CD14-positive monocyte (primary cell): ENCODE measurements around the gene DOCK10. TPM values are rescaled to one million over a fixed set of nuclear protein-coding genes. Genes with fewer than 3 reads are reported as not detected.

Experiments
- DNase-seq, 3 donors: peaks; one replicate each; pipeline ENCODE4 v3.0.0-alpha.2; 2011 to 2022
- H2AFZ ChIP-seq: 2 replicates; pipeline ENCODE4 v1.6.0; 2012; ENCODE audit warnings: mild to moderate bottlenecking, low read depth, low read length, inconsistent platforms; ENCODE audit not compliant: insufficient read depth, poor library complexity, severe bottlenecking
- H3K27ac ChIP-seq, 2 donors: 1 replicate in 1 of 2; 2 replicates in 1 of 2; pipeline ENCODE4 v1.5.1; 2012 to 2013; ENCODE audit warnings: low read length in 2 of 2, control low read depth in 1 of 2, inconsistent platforms in 1 of 2, low read depth in 1 of 2, mild to moderate bottlenecking in 1 of 2
- H3K27me3 ChIP-seq, 2 donors: one replicate each; pipeline versions ENCODE4 v1.6.0 to v1.6.1; 2011 to 2013; ENCODE audit warnings: low read length in 2 of 2; ENCODE audit not compliant: control insufficient read depth in 2 of 2, insufficient read depth in 2 of 2
- H3K36me3 ChIP-seq, 2 donors: replicated peaks in 1 of 2; 1 replicate in 1 of 2; 2 replicates in 1 of 2; pipeline versions ENCODE4 v1.5.1 to v1.6.1; 2012 to 2013; ENCODE audit warnings: low read length in 2 of 2, control low read depth in 1 of 2, inconsistent platforms in 1 of 2, mild to moderate bottlenecking in 1 of 2; ENCODE audit not compliant: insufficient read depth in 2 of 2, control insufficient read depth in 1 of 2
- H3K4me1 ChIP-seq, 2 donors: 1 replicate in 1 of 2; 2 replicates in 1 of 2; pipeline versions ENCODE4 v1.5.1 to v1.6.1; 2012 to 2013; ENCODE audit warnings: low read length in 2 of 2, control low read depth in 1 of 2, inconsistent platforms in 1 of 2, mild to moderate bottlenecking in 1 of 2, moderate library complexity in 1 of 2; ENCODE audit not compliant: insufficient read depth in 2 of 2, control insufficient read depth in 1 of 2
- H3K4me2 ChIP-seq: replicated peaks from 2 replicates; pipeline ENCODE3; 2012; ENCODE audit warnings: low read length, moderate library complexity, mild to moderate bottlenecking; ENCODE audit not compliant: poor library complexity, severe bottlenecking; ENCODE audit errors: extremely low read depth
- H3K4me3 ChIP-seq, 3 experiments: fragments of 200-600 bp in 1 of 3; sonication (generic) in 1 of 3; replicated peaks in 1 of 3; 1 replicate in 2 of 3; 2 replicates in 1 of 3; pipeline ENCODE4 v1.5.1; 2011 to 2013; ENCODE audit warnings: low read length in 3 of 3, mild to moderate bottlenecking in 3 of 3, control low read depth in 2 of 3, low read depth in 2 of 3, inconsistent platforms in 1 of 3, moderate library complexity in 1 of 3
- H3K79me2 ChIP-seq: 2 replicates; pipeline ENCODE4 v1.6.0; 2012; ENCODE audit warnings: mild to moderate bottlenecking, control low read depth, inconsistent platforms, low read length, moderate library complexity; ENCODE audit not compliant: insufficient read depth
- H3K9ac ChIP-seq: 2 replicates; pipeline ENCODE4 v1.6.0; 2017; ENCODE audit warnings: low read length, mild to moderate bottlenecking; ENCODE audit not compliant: insufficient read depth, poor library complexity, severe bottlenecking
- H3K9me3 ChIP-seq, 2 donors: replicated peaks in 1 of 2; 1 replicate in 1 of 2; 2 replicates in 1 of 2; pipeline versions ENCODE4 v1.5.1 to v1.6.1; 2012 to 2013; ENCODE audit warnings: low read length in 2 of 2, control low read depth in 1 of 2; ENCODE audit not compliant: control insufficient read depth in 1 of 2, insufficient read depth in 1 of 2
- H4K20me1 ChIP-seq: 2 replicates; pipeline ENCODE4 v1.6.0; 2012; ENCODE audit warnings: mild to moderate bottlenecking, low read length, control low read depth, moderate library complexity; ENCODE audit not compliant: insufficient read depth
- H3K27ac Mint-ChIP-seq, 7 donors: one replicate each; pipeline ENCODE4 v1.8.0; 2020; ENCODE audit warnings: mild to moderate bottlenecking in 7 of 7, mixed read lengths in 7 of 7, moderate library complexity in 6 of 7, inconsistent platforms in 2 of 7
- H3K27me3 Mint-ChIP-seq, 3 donors: one replicate each; pipeline ENCODE4 v1.8.0; 2021 to 2022; ENCODE audit warnings: low read depth in 3 of 3, mild to moderate bottlenecking in 3 of 3, mixed read lengths in 3 of 3, moderate library complexity in 3 of 3, inconsistent platforms in 1 of 3
- H3K36me3 Mint-ChIP-seq, 2 donors: one replicate each; pipeline ENCODE4 v1.8.0; 2020; ENCODE audit warnings: mixed read lengths in 2 of 2, inconsistent platforms in 1 of 2, mild to moderate bottlenecking in 1 of 2
- H3K4me1 Mint-ChIP-seq: one replicate; pipeline ENCODE4 v1.8.0; 2020; ENCODE audit warnings: mild to moderate bottlenecking, mixed read lengths
- H3K4me3 Mint-ChIP-seq, 2 donors: one replicate each; pipeline ENCODE4 v1.8.0; 2020; ENCODE audit warnings: mild to moderate bottlenecking in 2 of 2, mixed read lengths in 2 of 2, moderate library complexity in 1 of 2
- H3K9me3 Mint-ChIP-seq, 7 donors: one replicate each; pipeline ENCODE4 v1.8.0; 2020 to 2022; ENCODE audit warnings: mixed read lengths in 7 of 7, mild to moderate bottlenecking in 6 of 7, moderate library complexity in 6 of 7, inconsistent platforms in 2 of 7
- WGBS: methylation state at CpG from one replicate; pipeline ENCODE4 v1.1.5; 2013; ENCODE audit warnings: missing lambda C conversion rate; ENCODE audit not compliant: insufficient coverage; 5-methylcytosine and 5-hydroxymethylcytosine counted together
- intact Hi-C, 2 donors: fragments of 100-400 bp; cut with micrococcal nuclease; formaldehyde crosslinking; loops; one replicate each; pipeline versions ENCODE4 v1.15.0 to v1.15.1; 2023
- polyA plus RNA-seq, 3 donors: library from polyadenylated mRNA; depleted of rRNA in 1 of 3; unstranded in 2 of 3; stranded (reverse) in 1 of 3; fragments of 300-500 nt in 2 of 3; fragments of >200 nt in 1 of 3; fragmentation: Illumina TruSeq in 2 of 3; gene quantifications; 1 replicate in 2 of 3; 2 replicates in 1 of 3; pipeline ENCODE4 v1.2.3, GENCODE V29; 2012 to 2021
- TF ChIP-seq, protein P1 (sequence below): fragments of 200-600 bp; IDR thresholded peaks from one replicate; pipeline ENCODE4 v1.8.0; 2022; ENCODE audit warnings: antibody characterized with exemption, mild to moderate bottlenecking

Gene DOCK10
- polyA plus RNA-seq, 3 donors = 9.5 to 30.9 (median 16.5) TPM

DNA sequence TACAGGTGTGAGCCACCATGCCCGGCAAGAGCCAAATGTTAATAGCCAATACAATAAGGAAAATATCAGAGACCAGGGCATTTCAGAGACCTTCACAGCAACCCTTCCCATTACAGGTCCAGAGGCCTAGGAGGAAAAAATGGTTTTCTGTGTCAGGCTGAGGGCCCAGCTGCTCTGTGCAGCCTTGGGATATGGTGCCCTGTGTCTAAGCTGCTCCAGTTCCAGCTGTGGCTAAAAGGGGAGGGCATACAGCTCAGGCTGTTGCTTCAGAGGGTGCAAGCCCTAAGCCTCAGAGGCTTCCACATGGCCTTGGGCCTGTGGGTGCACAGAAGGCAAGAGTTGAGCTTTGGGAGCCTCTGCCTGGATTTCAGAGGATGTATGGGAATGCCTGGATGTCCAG is 306.0 kb downstream of the DOCK10 start:
- no peak overlapping the region for H3K4me3 ChIP-seq
- intact Hi-C loops = no loop called here
- Mint-ChIP-seq H3K27me3 (no peaks in the 10 kb centered on the region), H3K4me3 (no peak overlapping the region), H3K27ac (no peak overlapping the region), H3K4me1 (no peaks in the 10 kb centered on the region), H3K36me3 (peaks cover 2 to 4% of the 10 kb centered on the region in 2 donors), H3K9me3 (peaks cover 21 to 43% (median 38%) of the 10 kb centered on the region in 7 donors)
- peaks cover 20 to 22% of the 10 kb centered on the region in 2 donors for H3K9me3 ChIP-seq
- H3K27me3 ChIP-seq = no peaks in the 10 kb centered on the region
- no peaks in the 10 kb centered on the region for H3K36me3 ChIP-seq
- TF ChIP-seq, protein P1, sequence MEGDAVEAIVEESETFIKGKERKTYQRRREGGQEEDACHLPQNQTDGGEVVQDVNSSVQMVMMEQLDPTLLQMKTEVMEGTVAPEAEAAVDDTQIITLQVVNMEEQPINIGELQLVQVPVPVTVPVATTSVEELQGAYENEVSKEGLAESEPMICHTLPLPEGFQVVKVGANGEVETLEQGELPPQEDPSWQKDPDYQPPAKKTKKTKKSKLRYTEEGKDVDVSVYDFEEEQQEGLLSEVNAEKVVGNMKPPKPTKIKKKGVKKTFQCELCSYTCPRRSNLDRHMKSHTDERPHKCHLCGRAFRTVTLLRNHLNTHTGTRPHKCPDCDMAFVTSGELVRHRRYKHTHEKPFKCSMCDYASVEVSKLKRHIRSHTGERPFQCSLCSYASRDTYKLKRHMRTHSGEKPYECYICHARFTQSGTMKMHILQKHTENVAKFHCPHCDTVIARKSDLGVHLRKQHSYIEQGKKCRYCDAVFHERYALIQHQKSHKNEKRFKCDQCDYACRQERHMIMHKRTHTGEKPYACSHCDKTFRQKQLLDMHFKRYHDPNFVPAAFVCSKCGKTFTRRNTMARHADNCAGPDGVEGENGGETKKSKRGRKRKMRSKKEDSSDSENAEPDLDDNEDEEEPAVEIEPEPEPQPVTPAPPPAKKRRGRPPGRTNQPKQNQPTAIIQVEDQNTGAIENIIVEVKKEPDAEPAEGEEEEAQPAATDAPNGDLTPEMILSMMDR = no peak
- H3K27ac ChIP-seq = no peak overlapping the region
- no peaks in the 10 kb centered on the region for H3K4me1 ChIP-seq
- no peak overlapping the region for H3K4me2 ChIP-seq
- no peaks in the 10 kb centered on the region for H3K79me2 ChIP-seq
- no peak overlapping the region for H3K9ac ChIP-seq
- WGBS = no CpG with 5 or more reads among the region's 1 CpG
- no peak for DNase-seq
- H4K20me1 ChIP-seq = no peaks in the 10 kb centered on the region
- no peak overlapping the region for H2AFZ ChIP-seq

DNA sequence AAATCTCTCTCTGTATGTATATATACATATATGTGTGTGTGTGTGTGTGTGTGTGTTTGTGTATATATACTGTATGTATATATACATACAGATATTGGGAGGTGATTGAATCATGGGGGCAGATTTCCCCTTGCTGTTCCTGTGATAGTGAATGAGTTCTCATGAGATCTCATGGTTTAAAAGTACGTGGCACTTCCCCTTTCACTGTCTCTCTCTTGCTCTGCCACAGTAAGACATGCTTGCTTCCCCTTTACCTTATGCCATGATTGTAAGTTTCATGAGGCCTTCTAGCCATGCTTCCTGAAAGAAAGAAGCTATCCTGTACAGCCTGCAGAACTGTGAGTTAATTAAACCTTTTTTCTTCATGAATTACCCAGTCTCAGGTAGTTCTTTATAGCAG is 307.3 kb downstream of the DOCK10 start:
- no peaks in the 10 kb centered on the region for H3K4me1 Mint-ChIP-seq

More for the DNA sequence above, 307.3 kb downstream of the DOCK10 start:
- Histone ChIP-seq H3K4me2 (no peak overlapping the region), H3K9ac (no peak overlapping the region), H3K9me3 (peaks cover 20 to 22% of the 10 kb centered on the region in 2 donors), H3K27me3 (no peaks in the 10 kb centered on the region), H3K4me1 (no peaks in the 10 kb centered on the region), H4K20me1 (no peaks in the 10 kb centered on the region), H3K79me2 (no peaks in the 10 kb centered on the region), H3K4me3 (no peak overlapping the region), H2AFZ (no peak overlapping the region), H3K36me3 (no peaks in the 10 kb centered on the region), H3K27ac (no peak overlapping the region)
- H3K9me3 Mint-ChIP-seq = peaks cover 21 to 47% (median 38%) of the 10 kb centered on the region in 7 donors
- intact Hi-C loops = no loop called here
- H3K27ac Mint-ChIP-seq = no peak overlapping the region
- WGBS = no CpG with 5 or more reads among the region's 1 CpG
- H3K27me3 Mint-ChIP-seq = no peaks in the 10 kb centered on the region
- no peak overlapping the region for H3K4me3 Mint-ChIP-seq
- DNase-seq = no peak
- peaks cover 2 to 4% of the 10 kb centered on the region in 2 donors for H3K36me3 Mint-ChIP-seq
- TF ChIP-seq, protein P1 = no peak
